Neural progenitor cell (in vitro differentiated cells): ENCODE measurements around the gene SCYGR3. TPM values are rescaled to one million over a fixed set of nuclear protein-coding genes. Genes with fewer than 3 reads are reported as not detected.

Experiments used
- DNase-seq: peaks from one replicate; pipeline ENCODE4 v3.0.0-alpha.2; 2016; ENCODE audit warnings: low spot score
- H2AFZ ChIP-seq: fragments of 200-600 bp; sonication (generic); replicated peaks from 2 replicates; pipeline ENCODE4 v1.6.1; 2016; ENCODE audit warnings: antibody characterized with exemption
- H3F3A ChIP-seq: fragments of 200-600 bp; sonication (generic); 2 replicates; pipeline ENCODE4 v1.6.1; 2016; ENCODE audit warnings: antibody characterized with exemption, low read depth
- H3K27ac ChIP-seq: fragments of 200-600 bp; sonication (generic); 2 replicates; pipeline ENCODE4 v1.5.1; 2016; ENCODE audit warnings: mild to moderate bottlenecking
- H3K27me3 ChIP-seq: fragments of 200-600 bp; sonication (generic); 2 replicates; pipeline ENCODE4 v1.6.1; 2016; ENCODE audit warnings: mild to moderate bottlenecking, moderate library complexity
- H3K36me3 ChIP-seq: fragments of 200-600 bp; sonication (generic); 2 replicates; pipeline ENCODE4 v1.5.1; 2016
- H3K4me1 ChIP-seq: fragments of 200-600 bp; sonication (generic); 2 replicates; pipeline ENCODE4 v1.6.1; 2016; ENCODE audit warnings: mixed run types
- H3K4me2 ChIP-seq: fragments of 200-600 bp; sonication (generic); 2 replicates; pipeline ENCODE4 v1.6.1; 2016
- H3K4me3 ChIP-seq: fragments of 200-600 bp; sonication (generic); 2 replicates; pipeline ENCODE4 v1.5.1; 2016
- H3K79me2 ChIP-seq: fragments of 200-600 bp; sonication (generic); 2 replicates; pipeline ENCODE4 v1.6.1; 2016; ENCODE audit warnings: low read depth
- H3K9ac ChIP-seq: fragments of 200-600 bp; sonication (generic); 2 replicates; pipeline ENCODE4 v1.6.1; 2016
- H3K9me3 ChIP-seq: fragments of 200-600 bp; sonication (generic); 2 replicates; pipeline ENCODE4 v1.5.1; 2016; ENCODE audit warnings: low read depth
- H4K20me1 ChIP-seq: fragments of 200-600 bp; sonication (generic); 2 replicates; pipeline ENCODE4 v1.6.1; 2016; ENCODE audit warnings: low read depth
- H3K27ac Mint-ChIP-seq: 3 replicates; pipeline ENCODE4 v1.8.0; 2021; ENCODE audit warnings: mixed read lengths
- H3K27me3 Mint-ChIP-seq: 2 replicates; pipeline ENCODE4 v1.8.0; 2022; ENCODE audit warnings: low read depth, mild to moderate bottlenecking, inconsistent platforms, moderate library complexity, mixed read lengths; ENCODE audit not compliant: insufficient read depth
- H3K36me3 Mint-ChIP-seq: 3 replicates; pipeline ENCODE4 v1.8.0; 2021; ENCODE audit warnings: mixed read lengths
- H3K4me1 Mint-ChIP-seq: 3 replicates; pipeline ENCODE4 v1.8.0; 2021; ENCODE audit warnings: mixed read lengths
- H3K4me3 Mint-ChIP-seq: 3 replicates; pipeline ENCODE4 v1.8.0; 2021; ENCODE audit warnings: mild to moderate bottlenecking, moderate library complexity, mixed read lengths
- H3K9me3 Mint-ChIP-seq: 3 replicates; pipeline ENCODE4 v1.8.0; 2020; ENCODE audit warnings: mixed read lengths
- EZH2 ChIP-seq: fragments of 200-600 bp; sonication (generic); IDR thresholded peaks from 2 replicates; pipeline ENCODE4 v1.6.1; 2017; ENCODE audit warnings: antibody characterized with exemption, mild to moderate bottlenecking, moderate library complexity
- EZH2phosphoT487 ChIP-seq: fragments of 200-600 bp; sonication (generic); IDR thresholded peaks from 2 replicates; pipeline ENCODE4 v1.6.1; 2017; ENCODE audit warnings: antibody characterized with exemption
- total RNA-seq: library from RNA; depleted of rRNA; stranded (reverse); fragments of >200 nt; gene quantifications from 2 replicates; pipeline ENCODE4 v1.2.3, GENCODE V29; 2015; ENCODE audit warnings: low replicate concordance
- TF ChIP-seq, protein P1 (sequence below): fragments of 200-600 bp; sonication (generic); IDR thresholded peaks from 2 replicates; pipeline ENCODE4 v1.5.1; 2017; ENCODE audit warnings: antibody characterized with exemption, mild to moderate bottlenecking

The SCYGR3 gene
- total RNA-seq, 1 donor from 2014 or later: not detected

DNA sequence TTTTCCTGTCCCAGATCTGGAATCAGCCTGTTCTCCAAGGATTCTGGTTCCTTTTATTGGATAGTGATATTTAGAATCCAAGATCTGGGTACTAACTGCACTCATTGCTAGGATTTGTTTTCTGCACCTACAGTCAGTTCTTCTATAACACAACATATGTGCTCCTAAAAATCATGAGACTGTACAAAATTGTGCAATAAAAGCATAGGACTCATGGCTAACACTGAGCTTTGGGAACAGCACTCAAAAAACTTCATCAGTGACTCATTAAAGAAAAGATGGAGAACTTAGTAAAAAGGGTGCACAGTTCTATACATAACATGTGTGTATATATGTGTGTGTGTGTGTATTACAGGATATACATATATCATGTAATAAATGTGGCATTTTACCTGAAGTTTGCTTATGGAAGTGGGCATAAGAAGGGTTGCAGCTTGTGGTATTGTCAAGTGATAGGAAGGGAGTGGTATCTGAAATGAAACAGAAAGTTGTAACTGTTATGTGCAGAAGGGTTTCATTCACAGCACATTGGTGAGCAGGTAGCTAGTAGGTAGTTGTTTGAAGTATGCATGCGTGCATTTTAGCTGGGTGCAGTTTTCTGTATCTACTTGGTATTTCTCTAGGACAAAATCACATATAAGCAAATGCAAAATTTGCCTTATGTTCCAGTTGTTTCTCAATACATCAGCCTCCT lies 21.8 kb downstream of the SCYGR3 start:
- Mint-ChIP-seq H3K27ac (no peak overlapping the region), H3K4me1 (peaks cover 2% of the 10 kb centered on the region), H3K4me3 (no peak overlapping the region), H3K9me3 (peaks cover 5% of the 10 kb centered on the region), H3K27me3 (peaks cover 5% of the 10 kb centered on the region), H3K36me3 (no peaks in the 10 kb centered on the region)
- H3K36me3 ChIP-seq: no peaks in the 10 kb centered on the region
- H3K27ac ChIP-seq: no peak overlapping the region
- no peaks in the 10 kb centered on the region for H3K9me3 ChIP-seq
- H4K20me1 ChIP-seq: no peaks in the 10 kb centered on the region
- H3K4me2 ChIP-seq: no peak overlapping the region
- no peaks in the 10 kb centered on the region for H3K27me3 ChIP-seq
- H3F3A ChIP-seq: no peaks in the 10 kb centered on the region
- TF ChIP-seq, protein P1, sequence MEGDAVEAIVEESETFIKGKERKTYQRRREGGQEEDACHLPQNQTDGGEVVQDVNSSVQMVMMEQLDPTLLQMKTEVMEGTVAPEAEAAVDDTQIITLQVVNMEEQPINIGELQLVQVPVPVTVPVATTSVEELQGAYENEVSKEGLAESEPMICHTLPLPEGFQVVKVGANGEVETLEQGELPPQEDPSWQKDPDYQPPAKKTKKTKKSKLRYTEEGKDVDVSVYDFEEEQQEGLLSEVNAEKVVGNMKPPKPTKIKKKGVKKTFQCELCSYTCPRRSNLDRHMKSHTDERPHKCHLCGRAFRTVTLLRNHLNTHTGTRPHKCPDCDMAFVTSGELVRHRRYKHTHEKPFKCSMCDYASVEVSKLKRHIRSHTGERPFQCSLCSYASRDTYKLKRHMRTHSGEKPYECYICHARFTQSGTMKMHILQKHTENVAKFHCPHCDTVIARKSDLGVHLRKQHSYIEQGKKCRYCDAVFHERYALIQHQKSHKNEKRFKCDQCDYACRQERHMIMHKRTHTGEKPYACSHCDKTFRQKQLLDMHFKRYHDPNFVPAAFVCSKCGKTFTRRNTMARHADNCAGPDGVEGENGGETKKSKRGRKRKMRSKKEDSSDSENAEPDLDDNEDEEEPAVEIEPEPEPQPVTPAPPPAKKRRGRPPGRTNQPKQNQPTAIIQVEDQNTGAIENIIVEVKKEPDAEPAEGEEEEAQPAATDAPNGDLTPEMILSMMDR: no peak
- no peak for TF ChIP-seq EZH2phosphoT487
- no peak for TF ChIP-seq EZH2
- H3K79me2 ChIP-seq: no peaks in the 10 kb centered on the region
- H3K4me3 ChIP-seq: no peak overlapping the region
- no peak overlapping the region for H2AFZ ChIP-seq
- H3K9ac ChIP-seq: no peak overlapping the region
- DNase-seq: no peak
- no peaks in the 10 kb centered on the region for H3K4me1 ChIP-seq

DNA sequence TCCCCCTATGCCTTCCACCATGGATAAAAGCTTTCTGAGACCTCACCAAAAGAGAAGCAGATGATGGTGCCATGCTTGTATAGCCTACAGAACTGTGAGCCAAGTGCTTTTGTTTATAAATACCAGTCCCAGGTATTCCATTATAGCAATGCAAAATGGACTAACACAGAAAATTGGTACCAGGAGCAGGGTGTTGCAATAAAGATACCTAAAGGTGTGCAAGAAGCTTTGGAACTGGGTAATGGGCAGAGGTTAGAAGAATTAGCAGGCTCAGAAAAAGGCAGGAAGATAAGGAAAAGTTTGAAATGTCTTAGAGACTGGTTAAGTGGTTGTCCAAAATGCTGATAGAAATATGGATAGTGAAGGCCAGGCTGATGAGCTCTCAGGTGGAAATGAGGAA lies 32.3 kb downstream of the SCYGR3 start:
- Mint-ChIP-seq H3K36me3 (no peaks in the 10 kb centered on the region), H3K4me3 (no peak overlapping the region), H3K27me3 (peaks cover 4% of the 10 kb centered on the region), H3K9me3 (peaks cover 9% of the 10 kb centered on the region), H3K4me1 (no peaks in the 10 kb centered on the region), H3K27ac (no peak overlapping the region)
- H3K27ac ChIP-seq: no peak overlapping the region
- no peak for DNase-seq
- H3K4me3 ChIP-seq: no peak overlapping the region
- no peaks in the 10 kb centered on the region for H3K36me3 ChIP-seq
- H4K20me1 ChIP-seq: no peaks in the 10 kb centered on the region
- no peaks in the 10 kb centered on the region for H3K9me3 ChIP-seq
- H3K4me2 ChIP-seq: no peak overlapping the region
- TF ChIP-seq, protein P1: no peak
- TF ChIP-seq EZH2 (no peak), EZH2phosphoT487 (no peak)
- H3K27me3 ChIP-seq: no peaks in the 10 kb centered on the region
- no peak overlapping the region for H3K9ac ChIP-seq
- no peaks in the 10 kb centered on the region for H3F3A ChIP-seq
- no peaks in the 10 kb centered on the region for H3K79me2 ChIP-seq
- no peak overlapping the region for H2AFZ ChIP-seq
- H3K4me1 ChIP-seq: no peaks in the 10 kb centered on the region

- H3K4me1 ChIP-seq: no peaks in the 10 kb centered on the region
- no peaks in the 10 kb centered on the region for H4K20me1 ChIP-seq
- no peak overlapping the region for H3K4me3 ChIP-seq
- no peak overlapping the region for H3K27ac ChIP-seq
- Mint-ChIP-seq H3K4me1 (peaks cover 3% of the 10 kb centered on the region), H3K4me3 (no peak overlapping the region), H3K27ac (no peak overlapping the region), H3K9me3 (peaks cover 9% of the 10 kb centered on the region), H3K27me3 (peaks cover 6% of the 10 kb centered on the region), H3K36me3 (no peaks in the 10 kb centered on the region)
- H3K36me3 ChIP-seq: no peaks in the 10 kb centered on the region
- DNase-seq: no peak
- no peak for TF ChIP-seq EZH2
- TF ChIP-seq EZH2phosphoT487: no peak
- TF ChIP-seq, protein P1: no peak
- H3K9me3 ChIP-seq: no peaks in the 10 kb centered on the region
- no peaks in the 10 kb centered on the region for H3K79me2 ChIP-seq
- no peaks in the 10 kb centered on the region for H3K27me3 ChIP-seq
- H3F3A ChIP-seq: no peaks in the 10 kb centered on the region
- H3K9ac ChIP-seq: no peak overlapping the region
- H3K4me2 ChIP-seq: no peak overlapping the region
- H2AFZ ChIP-seq: no peak overlapping the region
These were observed 34.8 kb downstream of the SCYGR3 start for GRCh38 chr2:227579791-227580190.
